Measurements from ENCODE around the gene RASAL2.

RASAL2 gene

DNA sequence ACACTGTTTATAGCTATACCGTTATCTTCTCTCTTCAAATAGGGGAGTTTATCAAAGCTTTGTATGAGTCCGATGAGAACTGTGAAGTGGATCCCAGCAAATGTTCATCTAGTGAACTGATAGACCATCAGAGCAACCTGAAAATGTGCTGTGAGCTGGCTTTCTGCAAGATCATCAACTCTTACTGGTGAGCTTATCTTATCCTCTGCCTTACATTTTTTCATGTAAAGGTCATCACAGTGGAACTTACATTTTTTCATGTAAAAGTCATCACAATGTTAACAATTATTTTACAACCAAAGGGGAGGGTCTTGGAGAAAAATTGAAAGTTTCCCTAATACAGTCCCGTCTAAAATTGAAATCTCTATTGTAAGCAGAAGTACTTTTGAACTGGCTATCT lies 357.6 kb downstream of the RASAL2 start:
- H3K4me3 ChIP-seq (ENCODE audit: insufficient read depth, low read depth, low read length), result no peak overlapping the region
- H3K27ac ChIP-seq (ENCODE audit: insufficient read depth, low read depth, low read length, poor library complexity, severe bottlenecking), result no peak overlapping the region
- WGBS, 2 experiments, result 95 to 100% methylated on average over 2 to 3 of the region's 3 CpGs
- H3K27me3 ChIP-seq (ENCODE audit: control insufficient read depth, insufficient read depth, low read length, poor library complexity, severe bottlenecking), result no peaks in the 10 kb centered on the region
- no peaks in the 10 kb centered on the region for H3K4me1 ChIP-seq (ENCODE audit: control insufficient read depth, insufficient read depth, low read length)
- H3K36me3 ChIP-seq (ENCODE audit: control insufficient read depth, insufficient read depth, low read length), result peaks cover 3% of the 10 kb centered on the region
- no peaks in the 10 kb centered on the region for H3K9me3 ChIP-seq (ENCODE audit: control insufficient read depth, low read length)

DNA sequence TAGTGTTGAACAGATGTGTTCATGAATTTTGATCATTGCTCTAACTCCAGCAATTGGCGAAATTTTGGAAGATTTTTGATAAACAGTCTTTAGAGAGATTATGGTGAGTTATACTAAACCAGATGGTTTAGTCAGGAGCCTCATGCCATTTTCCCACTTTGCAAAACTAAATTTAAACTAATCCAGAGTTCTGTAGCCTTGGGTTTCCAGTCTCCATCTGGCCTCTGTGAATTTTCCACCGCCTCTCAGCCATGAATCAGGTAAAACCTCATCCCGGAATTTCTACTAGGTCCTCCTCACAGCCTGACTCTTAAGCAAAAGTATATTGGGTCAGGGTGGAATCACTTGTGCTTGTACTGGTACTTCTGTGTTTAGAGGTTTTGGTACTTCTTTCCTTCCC lies 358.1 kb downstream of the RASAL2 start:
- WGBS, 2 experiments, result 91 to 96% methylated on average over 3 of the region's 3 CpGs

DNA sequence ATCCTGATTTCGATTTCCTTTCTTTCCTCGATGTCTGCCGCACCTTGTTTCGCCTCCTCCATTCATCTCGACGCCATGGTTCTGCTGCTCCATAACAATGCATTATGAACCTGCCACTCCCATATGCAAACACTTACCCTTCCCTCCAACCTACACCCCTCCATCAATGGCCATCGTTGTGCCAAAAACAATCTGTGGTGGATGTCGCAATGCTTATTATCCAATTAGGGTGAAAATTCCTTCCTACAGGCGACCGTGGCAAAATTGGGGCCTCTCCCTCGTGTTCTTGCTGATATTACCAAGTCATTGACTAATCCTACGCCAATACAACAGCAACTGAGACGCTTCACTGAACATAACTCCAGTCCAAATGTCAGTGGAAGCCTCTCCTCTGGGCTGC lies 362.6 kb downstream of the RASAL2 start:
- WGBS, 2 experiments, result 92 to 97% methylated on average over 13 of the region's 13 CpGs
- Histone ChIP-seq H3K4me3 (ENCODE audit: insufficient read depth, low read depth, low read length) (no peak overlapping the region), H3K9me3 (ENCODE audit: control insufficient read depth, low read length) (no peaks in the 10 kb centered on the region), H3K27me3 (ENCODE audit: control insufficient read depth, insufficient read depth, low read length, poor library complexity, severe bottlenecking) (no peaks in the 10 kb centered on the region), H3K4me1 (ENCODE audit: control insufficient read depth, insufficient read depth, low read length) (no peaks in the 10 kb centered on the region), H3K36me3 (ENCODE audit: control insufficient read depth, insufficient read depth, low read length) (peaks cover 3% of the 10 kb centered on the region), H3K27ac (ENCODE audit: insufficient read depth, low read depth, low read length, poor library complexity, severe bottlenecking) (no peak overlapping the region)

More for the DNA sequence above, 358.1 kb downstream of the RASAL2 start:
- H3K4me1 ChIP-seq (ENCODE audit: control insufficient read depth, insufficient read depth, low read length), result no peaks in the 10 kb centered on the region
- H3K4me3 ChIP-seq (ENCODE audit: insufficient read depth, low read depth, low read length), result no peak overlapping the region
- no peak overlapping the region for H3K27ac ChIP-seq (ENCODE audit: insufficient read depth, low read depth, low read length, poor library complexity, severe bottlenecking)
- H3K36me3 ChIP-seq (ENCODE audit: control insufficient read depth, insufficient read depth, low read length), result peaks cover 3% of the 10 kb centered on the region
- no peaks in the 10 kb centered on the region for H3K27me3 ChIP-seq (ENCODE audit: control insufficient read depth, insufficient read depth, low read length, poor library complexity, severe bottlenecking)
- H3K9me3 ChIP-seq (ENCODE audit: control insufficient read depth, low read length), result no peaks in the 10 kb centered on the region

- 96 to 97% methylated on average over 5 of the region's 5 CpGs for WGBS, 2 experiments
- Histone ChIP-seq H3K4me1 (ENCODE audit: control insufficient read depth, insufficient read depth, low read length) (no peaks in the 10 kb centered on the region), H3K27me3 (ENCODE audit: control insufficient read depth, insufficient read depth, low read length, poor library complexity, severe bottlenecking) (no peaks in the 10 kb centered on the region), H3K36me3 (ENCODE audit: control insufficient read depth, insufficient read depth, low read length) (no peaks in the 10 kb centered on the region), H3K9me3 (ENCODE audit: control insufficient read depth, low read length) (no peaks in the 10 kb centered on the region), H3K4me3 (ENCODE audit: insufficient read depth, low read depth, low read length) (no peak overlapping the region), H3K27ac (ENCODE audit: insufficient read depth, low read depth, low read length, poor library complexity, severe bottlenecking) (no peak overlapping the region)
Measured at GRCh38 chr1:178457651-178458050, 363.7 kb downstream of the RASAL2 start.

- H3K27me3 ChIP-seq (ENCODE audit: control insufficient read depth, insufficient read depth, low read length, poor library complexity, severe bottlenecking), result no peaks in the 10 kb centered on the region
- no peaks in the 10 kb centered on the region for H3K9me3 ChIP-seq (ENCODE audit: control insufficient read depth, low read length)
- no peaks in the 10 kb centered on the region for H3K4me1 ChIP-seq (ENCODE audit: control insufficient read depth, insufficient read depth, low read length)
- WGBS, 2 experiments, result 95 to 97% methylated on average over 12 of the region's 12 CpGs
- no peak overlapping the region for H3K27ac ChIP-seq (ENCODE audit: insufficient read depth, low read depth, low read length, poor library complexity, severe bottlenecking)
- no peak overlapping the region for H3K4me3 ChIP-seq (ENCODE audit: insufficient read depth, low read depth, low read length)
- no peaks in the 10 kb centered on the region for H3K36me3 ChIP-seq (ENCODE audit: control insufficient read depth, insufficient read depth, low read length)
Measured at GRCh38 chr1:178458203-178458602, 364.3 kb downstream of the RASAL2 start.

GRCh38 chr1:178461104-178461503 lies 367.2 kb downstream of the RASAL2 start:
- Histone ChIP-seq H3K9me3 (ENCODE audit: control insufficient read depth, low read length) (no peaks in the 10 kb centered on the region), H3K4me1 (ENCODE audit: control insufficient read depth, insufficient read depth, low read length) (no peaks in the 10 kb centered on the region), H3K27me3 (ENCODE audit: control insufficient read depth, insufficient read depth, low read length, poor library complexity, severe bottlenecking) (no peaks in the 10 kb centered on the region), H3K36me3 (ENCODE audit: control insufficient read depth, insufficient read depth, low read length) (no peaks in the 10 kb centered on the region), H3K27ac (ENCODE audit: insufficient read depth, low read depth, low read length, poor library complexity, severe bottlenecking) (no peak overlapping the region), H3K4me3 (ENCODE audit: insufficient read depth, low read depth, low read length) (no peak overlapping the region)
- 63 to 80% methylated on average over 1 of the region's 2 CpGs for WGBS, 2 experiments

- Histone ChIP-seq H3K36me3 (ENCODE audit: control insufficient read depth, insufficient read depth, low read length) (no peaks in the 10 kb centered on the region), H3K9me3 (ENCODE audit: control insufficient read depth, low read length) (no peaks in the 10 kb centered on the region), H3K4me1 (ENCODE audit: control insufficient read depth, insufficient read depth, low read length) (no peaks in the 10 kb centered on the region), H3K27ac (ENCODE audit: insufficient read depth, low read depth, low read length, poor library complexity, severe bottlenecking) (no peak overlapping the region), H3K27me3 (ENCODE audit: control insufficient read depth, insufficient read depth, low read length, poor library complexity, severe bottlenecking) (no peaks in the 10 kb centered on the region), H3K4me3 (ENCODE audit: insufficient read depth, low read depth, low read length) (no peak overlapping the region)
- WGBS, 2 experiments, result 96 to 97% methylated on average over 4 of the region's 4 CpGs
Measured at GRCh38 chr1:178461701-178462100, 367.8 kb downstream of the RASAL2 start.

GRCh38 chr1:178464141-178464540 lies 370.2 kb downstream of the RASAL2 start:
- Histone ChIP-seq H3K4me3 (ENCODE audit: insufficient read depth, low read depth, low read length) (no peak overlapping the region), H3K36me3 (ENCODE audit: control insufficient read depth, insufficient read depth, low read length) (peaks cover 4% of the 10 kb centered on the region), H3K27me3 (ENCODE audit: control insufficient read depth, insufficient read depth, low read length, poor library complexity, severe bottlenecking) (no peaks in the 10 kb centered on the region), H3K27ac (ENCODE audit: insufficient read depth, low read depth, low read length, poor library complexity, severe bottlenecking) (no peak overlapping the region), H3K4me1 (ENCODE audit: control insufficient read depth, insufficient read depth, low read length) (no peaks in the 10 kb centered on the region), H3K9me3 (ENCODE audit: control insufficient read depth, low read length) (no peaks in the 10 kb centered on the region)
- WGBS, 2 experiments, result 44 to 54% methylated on average over 1 of the region's 1 CpG

- H3K9me3 ChIP-seq (ENCODE audit: control insufficient read depth, low read length), result no peaks in the 10 kb centered on the region
- no peak overlapping the region for H3K27ac ChIP-seq (ENCODE audit: insufficient read depth, low read depth, low read length, poor library complexity, severe bottlenecking)
- no peaks in the 10 kb centered on the region for H3K27me3 ChIP-seq (ENCODE audit: control insufficient read depth, insufficient read depth, low read length, poor library complexity, severe bottlenecking)
- peaks cover 4% of the 10 kb centered on the region for H3K36me3 ChIP-seq (ENCODE audit: control insufficient read depth, insufficient read depth, low read length)
- no peaks in the 10 kb centered on the region for H3K4me1 ChIP-seq (ENCODE audit: control insufficient read depth, insufficient read depth, low read length)
- H3K4me3 ChIP-seq (ENCODE audit: insufficient read depth, low read depth, low read length), result no peak overlapping the region
Measured at GRCh38 chr1:178464566-178464965, 370.7 kb downstream of the RASAL2 start.

GRCh38 chr1:178465011-178465410 lies 371.1 kb downstream of the RASAL2 start:
- no peaks in the 10 kb centered on the region for H3K4me1 ChIP-seq (ENCODE audit: control insufficient read depth, insufficient read depth, low read length)
- H3K36me3 ChIP-seq (ENCODE audit: control insufficient read depth, insufficient read depth, low read length), result peaks cover 4% of the 10 kb centered on the region
- H3K9me3 ChIP-seq (ENCODE audit: control insufficient read depth, low read length), result no peaks in the 10 kb centered on the region
- no peak overlapping the region for H3K27ac ChIP-seq (ENCODE audit: insufficient read depth, low read depth, low read length, poor library complexity, severe bottlenecking)
- H3K4me3 ChIP-seq (ENCODE audit: insufficient read depth, low read depth, low read length), result no peak overlapping the region
- no peaks in the 10 kb centered on the region for H3K27me3 ChIP-seq (ENCODE audit: control insufficient read depth, insufficient read depth, low read length, poor library complexity, severe bottlenecking)

- Histone ChIP-seq H3K27me3 (ENCODE audit: control insufficient read depth, insufficient read depth, low read length, poor library complexity, severe bottlenecking) (no peaks in the 10 kb centered on the region), H3K36me3 (ENCODE audit: control insufficient read depth, insufficient read depth, low read length) (peaks cover 4% of the 10 kb centered on the region), H3K27ac (ENCODE audit: insufficient read depth, low read depth, low read length, poor library complexity, severe bottlenecking) (no peak overlapping the region), H3K9me3 (ENCODE audit: control insufficient read depth, low read length) (no peaks in the 10 kb centered on the region), H3K4me1 (ENCODE audit: control insufficient read depth, insufficient read depth, low read length) (no peaks in the 10 kb centered on the region), H3K4me3 (ENCODE audit: insufficient read depth, low read depth, low read length) (no peak overlapping the region)
Measured at GRCh38 chr1:178467837-178468236, 373.9 kb downstream of the RASAL2 start.
